SU-DHL-6 (cell line): ENCODE data around the gene ATRN.

Experiments used
- CTCF ChIP-seq: fragments of 200-600 bp; sonication (generic); IDR thresholded peaks from one replicate; pipeline ENCODE4 v1.5.1; 2017; ENCODE audit warnings: antibody characterized with exemption, mild to moderate bottlenecking, low read length, moderate library complexity; ENCODE audit not compliant: insufficient read depth, poor library complexity, severe bottlenecking
- EZH2phosphoT487 ChIP-seq: fragments of 200-600 bp; sonication (generic), shearing (Covaris generic); conservative IDR thresholded peaks from 2 replicates; pipeline ENCODE4 v1.6.1; 2018; ENCODE audit warnings: mild to moderate bottlenecking, antibody characterized with exemption, low read length, moderate library complexity, mixed read lengths

DNA sequence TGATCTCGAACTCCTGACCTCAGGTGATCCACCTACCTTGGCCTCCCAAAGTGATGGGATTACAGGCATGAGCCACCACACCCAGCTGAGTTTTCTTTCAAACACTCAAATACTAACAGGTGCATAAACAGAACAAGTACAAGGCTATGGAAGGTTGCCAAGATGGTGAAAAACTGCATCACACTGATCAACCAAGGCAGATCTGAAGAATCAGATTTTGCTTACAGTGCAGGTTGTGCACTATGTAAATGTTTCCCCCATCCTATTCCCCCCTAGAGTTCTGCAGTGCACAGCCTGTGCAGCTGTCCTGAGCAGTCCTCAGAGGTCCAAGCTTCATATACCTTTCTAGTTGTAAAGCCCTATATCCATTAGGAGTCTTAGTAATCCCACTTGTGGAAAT, 119.3 kb downstream of the ATRN start:
- TF ChIP-seq CTCF (no peak), EZH2phosphoT487 (no peak)
